ENCODE results near the gene PRPF40B.

The PRPF40B gene

GRCh38 chr12:49661746-49662145 is 38.4 kb downstream of the PRPF40B start:
- POLR2A ChIA-PET, result interaction anchor here (0.6 kb wide), 1 partner anchor 958 kb away, joined by 3 read pairs; no protein-coding TSS in a partner anchor

GRCh38 chr12:49662998-49663843 is 39.9 kb downstream of the PRPF40B start:
- no peak for TF ChIP-seq CTCF (IDR thresholded peaks at IDR 0.05; ENCODE audit: control extremely low read depth, extremely low read depth, low read depth, missing control alignments)
- peak; percentile 87 for DNase-seq (ENCODE audit: extremely low spot score)
- POLR2A ChIA-PET, result no interaction called here
- CTCF ChIA-PET, result interaction anchor here (0.8 to 5.2 kb wide), 24 partner anchors 8 to 305 kb away, joined by 3 to 35 read pairs (median 5); partner anchors contain the start of genes BCDIN3D, FMNL3, PRPF40B and TMBIM6

More at GRCh38 chr12:49661746-49662145, 38.4 kb downstream of the PRPF40B start:
- no peak for DNase-seq (ENCODE audit: extremely low spot score)
- TF ChIP-seq CTCF (IDR thresholded peaks at IDR 0.05; ENCODE audit: control extremely low read depth, extremely low read depth, low read depth, missing control alignments), result no peak
- CTCF ChIA-PET, result interaction anchor here (0.7 to 5.2 kb wide), 12 partner anchors 9 to 54 kb away, joined by 3 to 23 read pairs (median 6); no protein-coding TSS in a partner anchor

GRCh38 chr12:49664167-49664566 is 40.8 kb downstream of the PRPF40B start:
- DNase-seq (ENCODE audit: extremely low spot score), result no peak
- CTCF ChIA-PET, result interaction anchor here (1.1 to 5.2 kb wide), 12 partner anchors 9 to 179 kb away, joined by 3 to 35 read pairs (median 12); partner anchors contain the start of genes BCDIN3D, PRPF40B and TMBIM6
- POLR2A ChIA-PET, result interaction anchor here (0.6 kb wide), 1 partner anchor 63 kb away, joined by 4 read pairs; no protein-coding TSS in a partner anchor
- TF ChIP-seq CTCF (IDR thresholded peaks at IDR 0.05; ENCODE audit: control extremely low read depth, extremely low read depth, low read depth, missing control alignments), result no peak

- DNase-seq (ENCODE audit: extremely low spot score), result peak; percentile 50
- TF ChIP-seq CTCF (IDR thresholded peaks at IDR 0.05; ENCODE audit: control extremely low read depth, extremely low read depth, low read depth, missing control alignments), result no peak
- POLR2A ChIA-PET, result interaction anchor here (0.6 kb wide), 1 partner anchor 64 kb away, joined by 4 read pairs; no protein-coding TSS in a partner anchor
- CTCF ChIA-PET, result interaction anchor here (1.1 to 5.2 kb wide), 13 partner anchors 9 to 76 kb away, joined by 3 to 35 read pairs (median 5); partner anchors contain the start of gene TMBIM6
These were observed 41.4 kb downstream of the PRPF40B start for GRCh38 chr12:49664591-49665239.

GRCh38 chr12:49665384-49665783 is 42.0 kb downstream of the PRPF40B start:
- CTCF ChIA-PET, result interaction anchor here (1.1 to 4.0 kb wide), 7 partner anchors 8 to 76 kb away, joined by 3 to 35 read pairs (median 5); partner anchors contain the start of gene TMBIM6
- TF ChIP-seq CTCF (IDR thresholded peaks at IDR 0.05; ENCODE audit: control extremely low read depth, extremely low read depth, low read depth, missing control alignments), result no peak
- no peak for DNase-seq (ENCODE audit: extremely low spot score)
- POLR2A ChIA-PET, result no interaction called here

GRCh38 chr12:49666176-49666575 is 42.8 kb downstream of the PRPF40B start:
- ChIA-PET CTCF (interaction anchor here (1.2 to 11.7 kb wide), 9 partner anchors 16 to 75 kb away, joined by 3 to 131 read pairs (median 5); partner anchors contain the start of genes FMNL3 and TMBIM6), POLR2A (no interaction called here)
- TF ChIP-seq CTCF (IDR thresholded peaks at IDR 0.05; ENCODE audit: control extremely low read depth, extremely low read depth, low read depth, missing control alignments), result no peak
- no peak for DNase-seq (ENCODE audit: extremely low spot score)

Data from GM10248 (cell line).